Stimulated activated CD4-positive, alpha-beta T cell treated with anti-CD3 and anti-CD28 coated beads, Interleukin-4, amount 100 ng/mL, for 24 hours (primary cell): ENCODE measurements around the gene ZNF316.
"Not testable (repeated sequence)": the region's sequence is repeated elsewhere in the genome, so short reads cannot be mapped to it uniquely, and the experiment has no call there.

Experiments used
- DNase-seq: peaks from one replicate; pipeline ENCODE4 v3.0.0-alpha.2; 2020

The ZNF316 gene

GRCh38 chr7:6648066-6648814 lies 11.1 kb downstream of the ZNF316 start:
- DNase-seq: no peak

- no peak for DNase-seq
Measured at GRCh38 chr7:6648815-6649104, 11.6 kb downstream of the ZNF316 start.

DNA sequence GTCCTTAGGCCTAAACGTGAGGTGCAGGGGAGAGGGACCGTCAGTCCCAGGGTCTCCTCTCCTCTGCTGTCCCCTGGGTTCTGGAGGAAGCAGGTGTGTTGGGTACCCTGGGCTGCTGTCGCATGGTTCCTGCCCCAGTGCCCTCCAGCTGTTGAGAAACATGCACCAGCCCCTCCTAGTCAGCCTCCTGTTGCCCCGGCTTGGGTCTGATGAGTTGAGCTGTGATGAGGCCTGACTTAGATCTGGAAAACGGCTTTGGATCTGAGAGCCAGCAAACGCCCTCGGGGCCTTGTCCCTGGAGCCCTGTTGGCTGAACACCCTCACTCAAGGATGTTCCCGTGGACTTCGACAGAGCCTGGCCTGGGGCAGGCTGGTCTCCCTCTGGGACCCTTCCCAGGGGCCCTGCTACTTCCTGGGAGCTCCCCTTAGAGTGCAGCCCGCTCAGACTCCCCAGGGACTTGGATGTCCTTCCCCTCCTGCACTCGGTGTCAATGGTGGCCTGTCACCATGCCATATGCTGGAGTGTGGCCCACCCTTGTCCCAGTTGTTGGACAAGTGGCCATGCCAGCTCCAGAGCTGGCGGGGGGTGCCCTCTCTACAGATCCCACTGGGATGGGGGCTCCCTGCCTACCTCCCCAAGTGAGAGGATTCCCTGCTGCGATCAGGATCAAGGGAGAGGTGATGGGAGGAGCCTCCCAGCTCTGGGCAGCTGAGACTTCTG lies 12.3 kb downstream of the ZNF316 start:
- DNase-seq: no peak

DNA sequence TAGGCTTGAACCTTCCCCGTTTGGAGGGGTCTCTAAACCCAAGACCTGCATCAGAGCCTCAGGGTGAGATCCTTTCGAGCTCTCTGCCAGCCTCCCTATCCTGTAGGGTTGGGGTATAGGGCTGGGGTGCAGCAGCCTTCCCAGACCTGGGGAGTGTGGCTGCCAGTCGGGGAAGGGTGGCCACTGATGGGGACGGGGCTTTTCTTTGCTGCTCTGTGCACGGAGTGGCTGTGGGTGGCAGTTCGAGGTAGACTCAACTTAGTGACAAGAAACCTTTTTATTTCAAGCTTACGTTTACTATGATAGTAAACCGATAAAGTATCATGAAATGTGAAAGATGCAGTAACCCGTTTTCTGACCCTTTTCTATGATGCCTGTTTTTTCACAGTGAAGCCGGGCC lies 13.0 kb downstream of the ZNF316 start:
- no peak for DNase-seq

DNA sequence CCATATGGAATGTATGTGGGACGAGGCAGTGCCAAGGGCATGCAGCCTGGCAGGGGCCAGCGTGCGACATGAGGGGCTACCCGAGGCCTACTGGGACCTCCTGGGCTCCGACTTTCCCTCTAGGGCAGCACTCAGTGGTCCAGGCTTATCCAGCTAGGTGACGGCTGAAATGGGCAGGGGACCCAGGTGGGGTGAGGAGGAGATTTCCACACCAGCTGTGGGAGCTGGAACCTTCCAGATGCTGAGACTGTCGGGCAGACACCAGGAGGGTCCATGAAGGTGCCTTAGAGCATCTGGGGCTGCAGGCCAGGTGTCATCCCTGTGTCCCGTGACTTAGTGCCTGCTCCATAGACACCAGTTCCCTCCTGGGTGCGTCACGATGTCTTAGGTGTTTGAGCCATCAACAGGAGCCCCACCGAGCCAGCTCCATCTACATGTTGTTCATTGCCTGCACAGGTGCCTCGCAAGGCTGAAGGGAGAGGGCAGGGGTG lies 13.4 kb downstream of the ZNF316 start:
- DNase-seq: no peak

DNA sequence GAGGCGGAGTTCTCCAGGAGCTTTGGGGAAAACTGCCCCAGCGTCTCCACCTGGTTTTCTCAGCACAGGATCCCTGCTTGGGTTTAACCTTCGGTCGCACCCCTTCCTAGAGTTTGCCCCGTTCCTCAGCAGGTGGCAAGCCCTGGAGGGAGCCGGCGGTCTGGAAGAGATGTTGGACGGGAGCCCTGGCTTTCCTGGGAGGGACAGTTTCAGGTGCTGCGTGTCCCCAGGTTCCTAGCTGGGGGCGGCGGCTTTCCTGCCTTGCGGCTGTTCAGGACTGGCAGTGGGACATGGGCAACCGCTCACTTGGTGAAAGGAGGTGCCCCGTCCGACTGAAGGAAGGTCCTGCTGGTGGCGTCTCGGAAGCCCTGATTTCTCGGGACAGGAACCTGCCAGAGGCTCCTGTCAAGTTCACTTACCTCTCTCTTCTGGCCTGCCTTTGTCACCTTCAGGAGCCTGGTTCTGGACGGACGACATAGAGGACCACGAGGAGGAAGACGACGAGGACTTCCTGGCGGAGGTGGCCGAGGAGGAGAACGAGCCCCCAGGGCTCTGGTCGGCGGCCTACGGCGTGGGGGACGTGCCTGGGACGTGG lies 14.8 kb downstream of the ZNF316 start:
- DNase-seq: no peak

GRCh38 chr7:6652446-6653011 lies 15.4 kb downstream of the ZNF316 start:
- no peak for DNase-seq

DNA sequence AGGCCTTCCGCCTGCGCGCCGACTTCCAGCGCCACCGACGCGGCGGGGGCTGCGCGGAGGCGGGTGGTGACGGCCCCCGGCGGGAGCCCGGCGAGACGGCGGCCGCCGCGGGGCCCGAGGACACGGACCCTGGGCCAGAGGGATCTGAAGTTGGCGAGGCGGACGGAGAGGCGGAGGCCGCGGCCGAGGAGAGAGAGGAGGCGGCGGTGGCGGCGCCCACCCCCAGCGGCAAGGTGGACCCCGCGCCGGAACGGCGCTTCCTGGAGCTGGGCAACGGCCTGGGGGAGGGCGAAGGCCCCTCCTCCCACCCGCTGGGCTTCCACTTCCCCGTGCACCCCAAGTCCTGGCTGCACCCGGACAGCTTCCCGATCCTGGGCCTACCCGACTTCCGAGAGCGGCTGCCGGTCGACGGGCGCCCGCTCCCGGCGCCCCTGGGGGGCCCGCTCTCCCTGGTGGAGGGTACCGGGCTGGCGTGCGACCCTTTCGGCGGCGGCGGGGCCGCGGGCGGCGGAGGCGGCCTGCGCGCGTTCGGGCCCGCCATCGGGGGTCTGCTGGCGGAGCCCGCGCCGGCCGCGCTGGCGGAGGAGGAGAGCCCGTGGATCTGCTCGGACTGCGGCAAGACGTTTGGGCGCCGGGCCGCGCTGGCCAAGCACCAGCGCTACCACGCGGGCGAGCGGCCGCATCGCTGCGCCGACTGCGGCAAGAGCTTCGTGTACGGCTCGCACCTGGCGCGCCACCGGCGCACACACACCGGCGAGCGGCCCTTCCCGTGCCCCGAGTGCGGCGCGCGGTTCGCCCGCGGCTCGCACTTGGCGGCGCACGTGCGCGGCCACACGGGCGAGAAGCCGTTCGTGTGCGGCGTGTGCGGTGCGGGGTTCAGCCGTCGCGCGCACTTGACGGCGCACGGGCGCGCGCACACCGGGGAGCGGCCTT lies 16.2 kb downstream of the ZNF316 start:
- no peak for DNase-seq

DNA sequence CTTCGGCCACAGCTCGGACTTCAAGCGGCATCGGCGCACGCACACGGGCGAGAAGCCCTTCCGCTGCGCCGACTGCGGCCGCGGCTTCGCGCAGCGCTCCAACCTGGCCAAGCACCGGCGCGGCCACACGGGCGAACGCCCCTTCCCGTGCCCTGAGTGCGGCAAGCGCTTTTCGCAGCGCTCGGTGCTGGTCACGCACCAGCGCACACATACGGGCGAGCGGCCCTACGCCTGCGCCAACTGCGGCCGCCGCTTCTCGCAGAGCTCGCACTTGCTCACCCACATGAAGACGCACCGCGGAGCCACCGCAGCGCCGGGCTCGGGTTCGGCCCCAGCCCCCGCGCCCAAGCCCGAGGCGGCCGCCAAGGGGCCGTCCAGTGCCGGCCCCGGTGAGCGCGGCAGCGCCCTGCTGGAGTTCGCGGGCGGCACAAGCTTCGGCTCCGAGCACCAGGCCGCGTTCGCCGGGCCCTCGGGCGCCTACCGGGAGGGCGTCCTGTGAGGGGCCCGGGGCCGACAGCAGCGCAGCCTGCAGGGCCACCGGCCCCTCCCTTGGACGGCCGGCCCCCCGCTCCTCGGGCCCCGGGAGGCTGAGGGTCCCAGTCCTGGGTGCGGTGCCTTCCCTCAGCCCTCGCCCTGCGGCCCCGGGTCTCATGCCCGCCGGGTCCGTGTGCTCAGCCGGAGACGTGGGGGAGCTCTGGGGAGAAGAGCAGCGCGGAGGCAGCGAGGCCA lies 17.2 kb downstream of the ZNF316 start:
- no peak for DNase-seq

GRCh38 chr7:6654842-6655610 lies 17.9 kb downstream of the ZNF316 start:
- no peak for DNase-seq

DNA sequence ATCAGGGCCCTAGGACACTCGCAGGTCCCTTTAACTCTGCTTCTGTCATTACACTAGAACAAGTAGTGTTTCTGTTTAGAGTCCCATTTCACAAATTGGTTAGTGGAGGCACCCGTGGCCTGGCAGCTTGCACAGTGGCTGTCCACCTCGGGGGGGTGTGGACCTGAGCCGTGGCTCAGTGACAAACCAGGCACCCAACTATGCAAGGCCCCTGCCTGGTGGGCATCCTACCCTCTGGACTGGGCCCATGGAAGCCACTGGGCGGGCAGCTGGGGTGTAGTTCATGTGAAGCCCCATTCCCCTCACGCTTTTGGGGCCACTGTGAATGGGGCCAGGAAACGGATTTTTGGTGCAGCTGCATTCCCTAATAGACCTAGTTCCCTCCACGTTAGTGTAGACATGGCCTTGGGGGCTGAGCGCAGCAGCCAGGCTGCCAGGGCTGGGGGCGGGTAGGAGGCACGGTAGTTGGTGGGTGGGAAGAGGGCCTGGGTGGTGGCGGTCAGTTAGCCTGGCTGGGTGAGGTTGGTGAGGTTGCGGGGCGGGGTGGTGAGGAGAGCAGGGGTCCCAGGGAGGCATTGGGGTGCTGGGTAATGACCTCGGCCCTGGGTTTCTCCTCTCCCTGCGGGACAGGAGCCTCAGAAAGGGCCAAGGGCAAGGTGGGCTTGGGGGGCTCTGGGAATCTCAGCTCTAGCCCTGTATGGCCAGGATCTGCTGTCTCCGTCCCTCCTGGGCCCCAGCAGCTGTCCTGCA lies 18.7 kb downstream of the ZNF316 start:
- DNase-seq: no peak

GRCh38 chr7:6656413-6656812 lies 19.3 kb downstream of the ZNF316 start:
- DNase-seq: no peak

GRCh38 chr7:6658618-6659345 lies 21.7 kb downstream of the ZNF316 start:
- DNase-seq: no peak

- not testable (repeated sequence) for DNase-seq
Measured at GRCh38 chr7:6670851-6671250, 33.7 kb downstream of the ZNF316 start.

DNA sequence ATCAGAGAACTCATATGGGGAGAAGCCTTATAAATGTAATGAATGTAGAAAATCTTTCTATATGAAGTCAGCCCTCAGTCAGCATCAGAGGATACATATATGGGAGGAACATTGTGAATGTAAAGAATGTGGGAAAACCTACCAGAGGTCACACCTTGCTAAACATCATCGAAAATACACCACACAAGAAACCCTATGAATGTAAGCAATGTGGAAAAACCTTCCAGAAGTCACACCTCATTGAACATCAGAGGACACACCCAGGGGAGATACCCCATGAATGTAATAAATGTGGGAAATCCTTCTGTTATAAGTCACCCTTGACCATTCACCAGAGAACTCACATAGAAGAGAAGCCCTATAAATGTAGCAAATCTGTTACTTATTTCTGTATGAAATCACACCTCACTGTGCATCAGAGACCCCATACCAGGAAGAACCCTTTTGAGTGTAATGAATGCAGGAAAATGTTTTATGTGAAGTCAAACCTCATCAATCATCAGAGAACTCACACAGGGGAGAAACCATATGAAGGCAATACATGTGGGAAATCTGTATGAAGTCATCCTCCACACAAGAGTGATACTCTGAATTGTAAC lies 38.8 kb downstream of the ZNF316 start:
- DNase-seq: no peak

DNA sequence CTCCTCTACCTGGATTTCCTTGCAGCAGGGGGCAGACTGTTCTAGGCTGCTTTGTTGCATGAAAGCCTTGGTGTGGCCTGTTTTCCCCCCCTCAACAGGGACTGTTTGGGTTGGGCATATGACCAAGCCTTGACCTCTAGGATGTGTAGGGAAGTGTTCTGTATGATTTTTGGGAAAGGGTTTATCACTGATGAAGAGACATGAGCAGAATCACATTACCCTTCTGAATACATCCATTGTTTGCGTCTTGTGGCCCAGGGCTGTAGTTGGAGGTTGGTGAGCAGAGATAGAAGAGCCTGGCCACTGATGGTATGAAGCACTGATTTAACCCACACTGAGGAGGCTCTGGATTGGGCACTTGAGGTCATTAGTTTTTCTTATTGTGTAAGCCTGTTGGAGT lies 43.0 kb downstream of the ZNF316 start:
- DNase-seq: no peak

- no peak for DNase-seq
Measured at GRCh38 chr7:6691103-6691502, 54.0 kb downstream of the ZNF316 start.

DNA sequence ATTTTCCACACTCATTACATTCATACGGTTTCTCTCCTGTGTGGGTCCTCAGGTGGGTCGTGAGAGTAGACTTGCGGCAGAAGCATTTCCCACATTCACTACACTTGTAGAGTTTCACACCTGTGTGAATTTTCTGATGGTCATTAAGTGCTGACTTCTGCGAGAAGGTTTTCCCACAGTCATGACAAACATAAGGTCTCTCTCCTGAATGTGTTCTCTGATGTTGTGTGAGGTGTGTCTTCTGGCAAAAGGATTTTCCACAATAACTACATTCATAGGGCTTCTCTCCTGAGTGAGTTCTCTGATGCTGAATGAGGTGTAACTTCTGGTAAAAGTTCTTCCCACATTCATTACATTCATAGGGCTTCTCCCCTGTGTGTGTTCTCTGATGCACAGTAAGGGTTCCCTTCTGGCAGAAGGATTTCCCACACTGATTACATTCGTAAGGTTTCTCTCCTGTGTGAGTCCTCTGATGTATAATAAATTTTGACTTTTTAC lies 54.5 kb downstream of the ZNF316 start:
- DNase-seq: no peak

- no peak for DNase-seq
Measured at GRCh38 chr7:6700793-6701192, 63.7 kb downstream of the ZNF316 start.
